HS-27A (cell line): ENCODE data around the gene ZNF888.
"Not testable (repeated sequence)": the region's sequence is repeated elsewhere in the genome, so short reads cannot be mapped to it uniquely, and the experiment has no call there.

Experiments used
- DNase-seq: peaks from one replicate; pipeline ENCODE4 v3.0.0-alpha.2; 2012; ENCODE audit warnings: low read depth, missing footprints

The ZNF888 gene

DNA sequence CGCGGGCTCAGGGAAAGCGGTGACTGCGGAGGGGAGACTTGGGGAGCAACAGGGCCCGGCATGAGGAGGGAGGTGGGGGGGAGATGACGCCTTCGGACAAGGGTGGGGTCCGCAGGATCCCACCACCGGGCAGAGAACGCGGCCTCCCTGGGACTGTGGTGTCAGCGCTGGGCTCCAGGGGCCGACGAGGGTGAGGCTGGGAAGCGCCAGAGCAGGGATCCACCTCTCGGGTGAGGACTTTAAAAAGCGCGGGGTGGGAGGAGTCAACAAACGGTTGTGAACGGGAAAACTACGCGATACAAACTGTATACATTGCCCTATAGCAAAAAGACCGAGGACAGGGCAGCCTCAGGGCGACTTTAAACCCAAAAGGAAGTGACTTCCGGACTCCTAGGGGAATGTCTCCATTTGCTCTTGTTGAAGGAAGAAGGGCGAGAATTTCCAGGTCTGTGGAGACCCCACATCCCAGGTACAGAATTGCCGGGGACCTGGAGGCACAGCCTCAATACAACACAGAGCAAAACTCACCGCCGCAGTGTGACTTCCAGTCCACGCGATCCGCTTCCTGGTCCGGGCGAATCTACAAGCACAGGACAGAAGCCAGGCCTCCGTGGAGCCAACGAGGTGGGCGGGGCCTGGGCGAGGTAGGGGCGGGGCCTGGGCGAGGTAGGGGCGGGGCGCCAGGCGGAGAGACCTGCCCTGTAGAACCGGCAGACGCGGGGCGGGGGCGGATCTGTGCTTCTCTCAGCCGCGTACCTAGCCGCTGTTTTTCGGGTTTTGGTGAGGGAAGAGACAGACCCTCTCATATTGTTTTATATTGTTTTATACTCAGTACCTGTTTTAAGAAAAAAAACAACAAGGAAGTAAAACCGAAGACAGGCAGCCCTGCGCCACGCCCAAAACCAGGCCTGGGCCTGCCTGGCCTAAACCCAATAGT, at the start of gene ZNF888:
Gene ZNF888, minus strand, starts transcription at position 588 of the 937 bp plus-strand sequence. CDS start 5,555 bp downstream, outside the sequence.
- DNase-seq, result peak; percentile 80

DNA sequence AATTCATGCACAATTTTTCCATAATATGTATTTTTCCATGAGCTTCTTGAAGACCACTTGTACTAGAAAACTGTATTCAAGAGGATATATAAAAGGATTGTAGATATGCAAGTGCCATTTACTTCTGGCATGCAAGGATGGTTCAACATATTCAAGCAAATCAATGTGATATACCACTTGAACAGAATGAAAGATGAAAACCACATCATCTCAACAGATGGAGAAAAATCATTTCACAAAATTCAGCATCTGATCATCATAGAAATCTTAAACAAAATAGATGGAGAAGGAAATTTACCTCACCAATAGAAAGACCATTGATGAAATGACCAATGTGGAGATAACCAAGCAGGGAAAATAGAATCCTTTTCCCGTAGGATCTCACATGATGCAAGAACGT, 44.5 kb upstream of the ZNF888 start:
- DNase-seq, result no peak

DNA sequence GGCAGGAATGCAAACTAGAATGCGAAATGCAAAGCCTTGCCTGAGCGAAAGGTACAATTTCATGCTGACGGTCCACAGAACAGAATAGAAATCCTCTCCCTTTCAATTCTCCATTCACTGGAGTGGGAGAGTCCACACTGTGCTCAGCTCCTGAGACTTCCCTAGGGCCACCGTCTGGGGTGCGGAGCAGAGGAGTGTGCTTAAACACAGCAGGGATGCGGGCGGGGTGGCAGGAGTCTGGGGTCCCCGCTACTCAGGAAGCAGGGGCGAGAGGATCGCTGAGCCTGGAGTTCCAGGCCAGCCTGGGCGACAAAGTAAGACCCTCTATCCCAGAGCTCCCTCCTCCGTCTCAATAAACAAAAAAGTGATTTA, 40.0 kb upstream of the ZNF888 start:
- no peak for DNase-seq

- peak; percentile 86 for DNase-seq
Measured at GRCh38 chr19:52962394-52963246, 39.4 kb upstream of the ZNF888 start, which contains the start of gene ZNF816. Gene ZNF816 (minus strand): TSS chr19:52962881. CDS start chr19:52956089, 6,792 bp downstream.

DNA sequence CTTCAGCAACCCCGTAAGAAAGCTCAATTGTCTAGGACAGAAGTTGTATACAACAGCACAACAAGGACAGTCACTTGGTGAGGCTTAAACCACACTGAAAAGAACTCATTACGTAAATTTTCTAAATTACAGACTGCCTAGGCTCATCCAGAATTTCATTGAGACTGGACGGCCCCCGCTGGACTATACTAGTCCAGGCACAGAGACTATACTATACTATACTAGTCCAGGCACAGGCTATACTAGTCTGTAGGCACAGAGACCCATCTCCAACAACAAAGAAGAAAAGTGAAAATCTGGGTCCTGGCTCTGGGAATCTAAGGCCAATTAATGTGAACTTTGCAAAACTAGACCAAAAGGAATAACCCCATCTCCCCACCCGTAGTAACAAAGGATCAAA, 38.8 kb upstream of the ZNF888 start:
- no peak for DNase-seq

GRCh38 chr19:52959613-52960295, 36.5 kb upstream of the ZNF888 start:
- no peak for DNase-seq

DNA sequence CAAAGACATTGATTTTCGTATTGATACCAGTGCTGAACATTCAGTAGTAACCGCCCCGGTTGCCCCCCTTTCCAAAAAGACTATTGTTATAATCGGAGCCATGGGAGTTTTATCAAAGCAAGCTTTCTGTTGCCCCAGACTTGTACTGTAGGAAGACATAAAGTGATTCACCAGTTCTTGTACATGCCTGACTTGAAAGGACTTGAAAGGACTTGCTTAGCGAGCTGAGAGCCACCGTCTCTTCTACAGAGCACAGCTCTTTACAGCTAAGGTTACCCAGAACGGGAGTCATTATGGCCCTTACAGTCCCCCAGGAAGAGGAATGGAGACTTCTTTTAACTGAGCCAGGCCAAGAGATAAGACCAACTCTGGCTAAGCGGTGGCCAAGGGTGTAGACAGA, 34.4 kb upstream of the ZNF888 start:
- no peak for DNase-seq

- DNase-seq, result no peak
Measured at GRCh38 chr19:52956917-52957316, 33.7 kb upstream of the ZNF888 start.

DNA sequence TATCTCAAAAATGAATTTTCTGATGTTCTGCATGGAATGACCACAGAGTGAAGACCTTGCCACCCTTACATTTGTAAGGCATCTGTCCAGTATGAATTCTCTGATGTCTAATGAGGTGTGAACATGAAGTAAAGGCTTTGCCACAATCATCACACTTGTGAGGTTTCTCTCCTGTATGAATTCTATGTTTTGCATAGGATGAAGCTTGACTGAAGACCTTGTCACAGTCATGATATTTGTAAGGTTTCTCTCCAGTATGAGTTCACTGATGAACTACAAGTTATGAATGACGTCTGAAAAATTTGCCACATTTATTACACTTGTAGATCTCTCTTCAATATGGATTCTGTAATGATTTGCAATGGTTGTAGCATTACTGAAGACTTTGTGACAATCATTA, 26.2 kb upstream of the ZNF888 start:
- no peak for DNase-seq

GRCh38 chr19:52948025-52948770, 25.0 kb upstream of the ZNF888 start:
- DNase-seq, result no peak

DNA sequence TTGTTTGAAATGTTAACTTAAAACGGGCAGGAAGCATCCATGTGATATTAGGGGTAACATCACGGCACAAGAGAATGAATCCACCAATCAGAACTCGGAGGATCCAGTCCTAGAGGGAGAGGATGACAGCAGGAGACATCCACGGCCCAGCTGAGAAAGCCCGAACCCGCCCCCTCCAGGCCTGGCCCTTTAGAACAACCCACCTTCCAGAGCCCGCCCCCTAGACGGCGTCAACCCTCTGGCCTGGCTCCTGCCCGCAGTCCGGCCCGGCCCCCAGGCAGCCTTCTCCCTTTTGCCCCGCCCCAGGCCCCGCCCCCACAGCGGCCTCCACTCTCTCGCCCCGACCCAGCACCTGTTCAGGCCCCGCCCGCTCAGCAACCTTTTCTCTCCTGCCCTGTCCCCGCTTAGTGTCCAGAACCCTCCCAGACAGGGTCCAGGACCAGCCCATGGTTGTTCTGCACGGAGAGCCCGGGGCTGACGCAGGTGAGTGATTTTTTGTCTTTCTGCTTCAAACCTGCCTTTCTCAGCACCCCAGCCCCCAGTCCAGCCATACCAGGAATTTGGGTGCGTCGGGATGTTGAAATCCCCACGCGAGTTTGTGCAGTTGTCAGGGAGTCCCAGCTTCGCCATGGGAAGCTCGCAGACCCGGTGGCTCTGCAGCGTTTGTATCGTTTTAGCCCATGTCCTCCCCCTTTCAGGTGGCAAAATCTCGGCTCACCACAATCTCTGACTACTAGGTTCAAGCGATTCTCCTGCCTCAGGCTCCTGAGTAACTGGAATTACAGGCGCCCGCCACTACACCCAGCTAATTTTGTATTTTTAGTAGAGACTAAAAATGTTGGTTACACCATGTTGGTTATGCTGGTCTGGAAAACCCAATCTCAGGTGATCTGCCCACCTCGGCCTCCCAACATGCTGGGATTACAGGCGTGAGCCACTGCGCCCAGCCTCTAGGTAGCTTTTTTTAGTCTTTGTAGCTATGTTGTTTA, 23.4 kb upstream of the ZNF888 start:
- DNase-seq, result no peak

DNA sequence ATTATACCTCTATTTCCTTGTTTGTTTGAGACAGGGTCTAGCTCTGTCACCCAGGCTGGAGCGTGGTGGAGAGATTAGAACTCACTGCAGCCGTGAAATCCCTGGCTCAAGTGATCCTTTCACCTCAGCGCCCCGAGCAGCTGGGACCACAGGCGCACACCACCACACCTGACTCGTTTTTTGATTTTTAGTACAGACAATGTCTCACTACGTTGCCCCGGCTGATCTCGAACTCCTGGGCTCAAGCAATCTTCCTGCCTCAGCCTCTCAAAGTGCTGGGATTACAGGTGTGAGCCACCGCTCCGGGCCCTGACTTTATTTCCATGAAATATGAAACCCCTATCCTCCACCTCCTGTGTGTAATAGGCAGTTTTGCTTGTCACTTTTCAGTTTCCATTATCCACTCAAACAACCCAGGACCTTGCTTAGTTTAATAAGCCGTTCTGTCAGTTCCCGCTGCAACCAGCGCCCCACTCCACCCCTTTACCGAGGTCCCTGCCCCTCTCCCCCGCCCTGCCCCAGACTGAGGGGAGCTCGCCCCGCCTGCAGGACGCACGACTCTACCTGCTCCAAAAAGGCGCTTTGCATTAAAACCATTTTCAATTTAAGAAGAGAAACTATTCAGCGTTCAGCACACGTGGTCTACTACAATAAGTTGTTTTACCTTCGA, 22.6 kb upstream of the ZNF888 start:
- DNase-seq, result no peak

- DNase-seq, result not testable (repeated sequence)
Measured at GRCh38 chr19:52944703-52945493, 21.7 kb upstream of the ZNF888 start.

DNA sequence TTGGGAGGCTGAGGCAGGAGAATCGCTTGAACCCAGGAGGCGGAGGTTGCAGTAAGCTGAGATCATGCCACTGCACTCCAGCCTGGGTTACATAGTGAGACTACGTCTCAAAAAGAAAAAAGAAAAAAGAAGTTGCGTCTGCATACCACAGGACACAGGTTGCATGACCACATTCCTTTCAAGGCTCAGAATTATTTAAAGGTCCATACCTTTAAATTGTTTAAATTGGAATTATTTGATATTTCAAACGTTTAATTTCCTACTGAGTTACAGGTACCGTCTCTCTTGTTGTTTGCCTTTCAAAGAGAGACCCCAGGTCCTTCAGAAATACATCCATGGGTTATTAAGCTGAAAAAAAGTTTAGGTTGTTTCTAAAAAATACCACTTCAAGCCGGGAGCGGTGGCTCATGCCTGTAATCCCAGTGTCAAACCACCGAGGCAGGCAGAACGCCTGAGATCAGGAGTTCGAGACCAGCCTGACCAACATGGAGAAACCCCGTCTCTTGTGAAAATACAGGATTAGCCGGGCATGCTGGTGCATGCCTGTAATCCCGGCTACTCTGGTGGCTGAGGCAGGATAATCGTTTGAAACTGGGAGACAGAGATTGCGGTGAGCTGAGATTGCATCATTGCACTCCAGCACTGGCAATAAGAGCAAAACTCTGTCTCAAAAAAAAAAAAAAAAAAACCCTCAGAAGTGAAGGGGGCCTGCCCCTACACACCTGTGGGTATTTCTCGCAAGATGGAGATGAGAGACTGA, 20.8 kb upstream of the ZNF888 start:
- no peak for DNase-seq

- DNase-seq, result no peak
Measured at GRCh38 chr19:52943134-52943883, 20.1 kb upstream of the ZNF888 start.

GRCh38 chr19:52942386-52943133, 19.3 kb upstream of the ZNF888 start:
- DNase-seq, result peak; percentile 62
